KG1 (cell line): ENCODE data around the gene SYNCRIP.
"Not testable (repeated sequence)": the region's sequence is repeated elsewhere in the genome, so short reads cannot be mapped to it uniquely, and the experiment has no call there.

Experiments
- DNase-seq: peaks from one replicate; lab custom pipeline; 2025; lab: John Stamatoyannopoulos, UW

Gene SYNCRIP

GRCh38 chr6:85642774-85643536, at the start of gene SYNCRIP:
SYNCRIP (minus strand) TSS chr6:85642886; CDS start chr6:85641439, 1,447 bp downstream.
- peak; percentile 94 for DNase-seq

DNA sequence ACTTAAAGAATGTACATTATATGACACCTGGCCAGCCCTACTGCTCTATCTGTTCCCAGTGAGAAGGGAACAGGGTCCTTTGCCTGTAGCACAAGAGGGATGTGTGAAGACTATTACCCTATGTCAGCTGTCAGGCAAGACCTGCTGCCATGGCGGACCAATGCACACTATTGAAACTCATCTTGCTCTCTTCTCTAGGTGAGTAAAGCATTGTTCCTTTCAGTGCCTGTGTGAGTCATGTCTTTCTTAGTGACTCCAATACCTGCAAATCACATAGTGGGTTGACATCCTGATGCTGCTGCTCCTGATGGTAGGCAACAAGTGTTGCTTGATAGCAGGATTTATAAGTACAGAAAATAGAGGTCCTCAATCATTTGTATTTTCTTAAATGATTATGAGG, 48.8 kb upstream of the SYNCRIP start:
- no peak for DNase-seq

DNA sequence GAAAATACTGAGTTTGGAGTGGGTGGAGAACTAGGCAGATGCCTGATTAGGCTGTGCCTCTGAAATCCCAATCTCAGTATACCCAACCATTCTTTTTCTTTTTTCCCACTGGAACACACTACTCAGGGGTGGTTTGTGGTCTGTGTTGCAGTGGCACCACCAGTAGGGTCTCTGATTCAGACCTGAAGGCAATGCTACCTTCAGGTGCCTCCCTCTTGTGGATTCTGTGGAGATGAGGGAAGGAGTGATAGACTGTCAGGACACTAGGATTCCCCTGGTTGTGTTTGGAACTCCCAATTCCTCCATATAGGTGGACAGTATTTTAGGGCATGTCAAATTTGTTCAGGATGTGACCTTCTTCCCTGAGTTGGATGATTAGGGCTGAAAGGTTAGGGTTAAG, 47.4 kb upstream of the SYNCRIP start:
- DNase-seq: no peak

DNA sequence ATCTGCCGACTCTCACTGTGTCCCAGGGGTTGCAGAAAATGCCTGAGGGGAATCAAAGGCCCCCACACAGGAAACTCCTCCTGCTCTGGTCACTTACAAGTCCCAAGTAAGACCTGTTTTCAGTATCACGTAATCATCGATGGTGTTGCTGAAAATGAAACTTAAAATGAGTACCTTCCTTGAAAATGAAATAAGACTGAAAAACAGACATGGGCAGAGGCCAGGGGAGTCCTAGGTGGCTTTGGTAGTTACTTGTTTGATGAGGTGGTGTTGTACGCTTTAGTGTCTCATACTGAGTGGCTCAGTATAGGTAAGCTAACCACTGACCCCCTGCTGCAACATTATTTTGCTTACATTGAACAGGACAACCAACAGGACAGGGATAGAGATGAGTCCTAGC, 43.0 kb upstream of the SYNCRIP start:
- DNase-seq: no peak

- DNase-seq: no peak
Measured at GRCh38 chr6:85684809-85685171, 42.1 kb upstream of the SYNCRIP start.

GRCh38 chr6:85684133-85684808, 41.6 kb upstream of the SYNCRIP start:
- DNase-seq: no peak

DNA sequence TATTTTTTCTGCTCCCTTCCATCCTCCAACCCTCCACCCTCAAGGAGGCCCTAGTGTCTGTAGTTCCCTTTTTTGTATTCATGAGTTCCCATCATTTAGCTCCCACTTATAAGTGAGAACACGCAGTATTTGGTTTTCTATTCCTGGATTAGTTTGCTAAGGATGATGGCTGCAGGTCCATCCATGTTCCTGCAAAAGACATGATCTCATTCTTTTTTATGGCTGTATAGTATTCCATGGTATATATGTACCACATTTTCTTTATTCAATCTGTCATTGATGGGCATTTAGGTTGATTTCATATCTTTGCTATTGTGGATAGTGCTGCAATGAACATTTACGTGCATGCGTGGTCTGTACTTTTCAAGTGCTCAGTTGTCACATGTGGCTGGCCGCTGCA, 39.2 kb upstream of the SYNCRIP start:
- DNase-seq: not testable (repeated sequence)

DNA sequence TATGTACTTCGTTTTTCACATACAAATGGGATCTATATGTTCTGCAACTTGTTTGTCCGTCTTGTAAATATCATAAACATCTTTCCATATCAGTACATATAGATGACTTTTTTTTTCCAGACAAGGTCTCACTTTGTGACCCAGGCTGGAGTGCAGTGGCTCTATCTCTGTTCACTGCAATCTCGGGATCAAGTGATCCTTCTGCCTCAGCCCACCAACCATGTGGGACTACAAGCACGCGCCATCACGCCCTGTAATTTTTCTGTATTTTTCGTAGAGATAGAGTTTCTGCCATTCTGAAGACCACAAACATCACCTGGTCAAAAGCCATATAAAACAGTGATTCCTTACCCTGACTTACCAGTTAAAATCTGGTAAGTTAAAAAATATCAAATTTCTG, 37.7 kb upstream of the SYNCRIP start:
- peak; percentile 42 for DNase-seq

DNA sequence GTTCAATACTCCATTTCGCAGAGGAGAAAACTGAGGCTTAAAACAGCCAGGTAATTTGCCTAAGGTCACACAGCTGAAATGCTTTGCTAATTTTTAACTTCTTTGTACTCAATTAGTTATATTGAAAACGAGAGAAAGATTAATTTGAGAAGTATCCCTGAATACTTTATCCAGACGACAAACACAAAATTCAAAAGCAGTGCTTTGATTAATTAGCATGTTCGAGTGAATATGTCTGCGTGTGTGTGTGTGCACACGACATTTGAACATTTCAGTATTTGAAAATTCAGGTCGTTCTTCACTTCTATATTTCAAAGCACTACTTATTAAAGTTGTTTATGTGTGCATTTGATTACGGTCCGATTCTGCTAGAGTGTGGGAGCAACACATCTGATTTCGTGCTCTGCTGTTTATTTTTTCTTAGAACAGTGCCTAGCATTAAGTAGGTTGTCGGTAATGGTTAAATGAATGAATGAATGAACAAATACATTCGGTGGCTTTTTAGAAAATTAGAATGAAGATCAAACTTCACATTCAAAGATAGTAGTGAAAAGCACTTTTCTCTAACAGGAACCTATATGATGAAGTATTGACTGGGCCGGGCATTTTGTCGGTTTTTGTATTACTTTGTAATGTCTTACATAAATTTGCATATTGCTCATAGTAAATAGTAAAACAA, 36.9 kb upstream of the SYNCRIP start:
- DNase-seq: peak; percentile 42

- peak; percentile 94 for DNase-seq
Measured at GRCh38 chr6:85678602-85679444, 36.1 kb upstream of the SYNCRIP start.

GRCh38 chr6:85678026-85678601, 35.4 kb upstream of the SYNCRIP start:
- DNase-seq: no peak

- DNase-seq: no peak
Measured at GRCh38 chr6:85677234-85677956, 34.7 kb upstream of the SYNCRIP start.

DNA sequence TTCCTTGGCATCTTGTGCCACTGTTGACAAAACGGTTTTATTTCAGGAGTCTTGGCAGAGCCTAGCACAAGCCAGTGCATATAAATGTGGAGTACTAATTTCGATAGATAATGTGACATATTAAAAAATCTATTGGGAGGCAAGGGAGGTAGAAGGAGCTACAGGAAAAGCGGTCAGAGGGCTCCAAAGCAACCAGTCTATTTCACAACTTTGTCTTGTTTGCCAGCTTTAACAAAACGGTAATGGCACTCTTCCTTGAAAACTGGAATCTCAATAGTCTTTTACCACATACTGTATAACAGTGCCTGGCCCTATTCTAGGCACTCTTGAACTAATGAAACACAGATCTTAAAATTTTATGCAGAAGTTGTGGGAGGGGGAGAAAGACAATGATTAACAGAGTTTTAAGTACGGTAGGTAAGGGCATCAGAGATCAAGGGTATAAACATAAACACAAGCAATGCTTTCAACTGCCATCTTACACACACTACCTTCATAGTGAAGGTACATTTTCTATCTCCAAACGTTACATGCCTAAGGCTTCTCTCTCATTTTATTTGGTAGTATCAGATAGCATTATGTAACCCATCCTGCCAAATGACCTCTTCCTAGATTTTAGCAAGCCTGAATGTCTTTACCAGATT, 33.5 kb upstream of the SYNCRIP start:
- DNase-seq: no peak

GRCh38 chr6:85675030-85675819, 32.5 kb upstream of the SYNCRIP start:
- DNase-seq: no peak

GRCh38 chr6:85674604-85675003, 31.9 kb upstream of the SYNCRIP start:
- DNase-seq: no peak

GRCh38 chr6:85673198-85674139, 30.8 kb upstream of the SYNCRIP start:
- no peak for DNase-seq

GRCh38 chr6:85672623-85673022, 29.9 kb upstream of the SYNCRIP start:
- DNase-seq: peak; percentile 24

DNA sequence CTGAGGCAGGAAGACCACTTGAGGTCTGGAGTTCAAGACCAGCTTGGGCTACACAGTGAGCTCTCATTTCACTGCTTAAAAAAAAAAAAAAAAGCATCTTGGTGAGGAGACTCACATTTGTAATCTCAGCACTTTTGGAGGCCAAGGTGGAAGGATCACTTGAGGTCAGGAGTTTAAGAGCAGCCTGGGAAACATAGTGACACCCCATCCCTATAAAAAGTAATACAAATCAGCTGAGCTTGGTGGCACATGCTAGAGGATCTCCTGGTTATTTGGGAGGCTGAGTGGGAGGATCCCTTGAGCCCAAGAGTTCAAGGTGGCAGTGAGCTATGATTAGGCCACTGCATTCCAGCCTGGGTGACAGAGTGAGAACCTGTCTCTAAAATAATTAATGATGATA, 29.4 kb upstream of the SYNCRIP start:
- DNase-seq: no peak

DNA sequence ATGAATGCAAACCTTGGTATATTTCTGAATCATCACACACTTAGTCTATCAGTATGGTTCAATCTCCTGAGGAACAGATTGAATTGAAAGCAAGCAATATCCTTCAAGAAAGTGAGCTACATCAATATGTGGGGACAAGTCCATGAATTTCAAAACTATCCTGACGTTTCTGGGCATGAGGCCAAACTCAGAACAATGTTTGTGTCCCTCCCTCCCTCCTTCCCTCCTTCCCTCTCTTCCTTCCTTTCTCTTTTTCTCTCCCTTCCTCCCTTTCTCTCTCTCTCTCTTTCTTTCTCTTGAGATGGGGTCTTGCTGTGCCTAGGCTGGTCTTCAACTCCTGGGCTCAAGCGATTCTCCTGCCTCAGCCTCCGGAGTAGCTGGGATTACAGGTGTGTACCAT, 27.9 kb upstream of the SYNCRIP start:
- no peak for DNase-seq
